HG03039 (cell line): ENCODE data around the gene CDON.

Experiments used
- ATAC-seq: cut with Tn5 transposase; IDR thresholded peaks from one replicate; pipeline ENCODE4 v1.9.1; 2021; ENCODE audit warnings: mild to moderate bottlenecking, moderate library complexity; ENCODE audit not compliant: unreplicated experiment

The CDON gene

GRCh38 chr11:126062679-126063506 is at the start of gene CDON:
TSS of gene CDON (minus strand) at chr11:126062866. CDS start at chr11:126023476, 39,390 bp downstream.
- ATAC-seq = peak; percentile 97

GRCh38 chr11:126111458-126112116 is 48.9 kb upstream of the CDON start:
- no peak for ATAC-seq

- peak; percentile 51 for ATAC-seq
Observed at GRCh38 chr11:126109941-126110731, 47.5 kb upstream of the CDON start.

- ATAC-seq = no peak
Observed at GRCh38 chr11:126106594-126107328, 44.1 kb upstream of the CDON start.

GRCh38 chr11:126105748-126106080 is 43.0 kb upstream of the CDON start:
- no peak for ATAC-seq

GRCh38 chr11:126105022-126105747 is 42.5 kb upstream of the CDON start:
- ATAC-seq = no peak

GRCh38 chr11:126104420-126104819 is 41.8 kb upstream of the CDON start:
- no peak for ATAC-seq

- no peak for ATAC-seq
Observed at GRCh38 chr11:126103150-126103549, 40.5 kb upstream of the CDON start.

GRCh38 chr11:126102436-126102981 is 39.8 kb upstream of the CDON start:
- no peak for ATAC-seq

- ATAC-seq = no peak
Observed at GRCh38 chr11:126101930-126102283, 39.2 kb upstream of the CDON start.

GRCh38 chr11:126101251-126101929 is 38.7 kb upstream of the CDON start:
- no peak for ATAC-seq

- no peak for ATAC-seq
Observed at GRCh38 chr11:126100716-126101115, 38.0 kb upstream of the CDON start.

- no peak for ATAC-seq
Observed at GRCh38 chr11:126098204-126098769, 35.6 kb upstream of the CDON start.

GRCh38 chr11:126095745-126096144 is 33.1 kb upstream of the CDON start:
- no peak for ATAC-seq

- ATAC-seq = no peak
Observed at GRCh38 chr11:126090452-126090851, 27.8 kb upstream of the CDON start.

- ATAC-seq = no peak
Observed at GRCh38 chr11:126088999-126089398, 26.3 kb upstream of the CDON start.

GRCh38 chr11:126086248-126086647 is 23.6 kb upstream of the CDON start:
- ATAC-seq = no peak

GRCh38 chr11:126084608-126084912 is 21.9 kb upstream of the CDON start:
- no peak for ATAC-seq

- no peak for ATAC-seq
Observed at GRCh38 chr11:126083829-126084607, 21.4 kb upstream of the CDON start.
